Neural progenitor cell (in vitro differentiated cells): ENCODE data around the gene SHROOM1. TPM values are rescaled to one million over a fixed set of nuclear protein-coding genes. Genes with fewer than 3 reads are reported as not detected.

Experiments
- DNase-seq: peaks from one replicate; pipeline ENCODE4 v3.0.0-alpha.2; 2016; ENCODE audit warnings: low spot score
- H2AFZ ChIP-seq: fragments of 200-600 bp; sonication (generic); replicated peaks from 2 replicates; pipeline ENCODE4 v1.6.1; 2016; ENCODE audit warnings: antibody characterized with exemption
- H3F3A ChIP-seq: fragments of 200-600 bp; sonication (generic); 2 replicates; pipeline ENCODE4 v1.6.1; 2016; ENCODE audit warnings: antibody characterized with exemption, low read depth
- H3K27ac ChIP-seq: fragments of 200-600 bp; sonication (generic); 2 replicates; pipeline ENCODE4 v1.5.1; 2016; ENCODE audit warnings: mild to moderate bottlenecking
- H3K27me3 ChIP-seq: fragments of 200-600 bp; sonication (generic); 2 replicates; pipeline ENCODE4 v1.6.1; 2016; ENCODE audit warnings: mild to moderate bottlenecking, moderate library complexity
- H3K36me3 ChIP-seq: fragments of 200-600 bp; sonication (generic); 2 replicates; pipeline ENCODE4 v1.5.1; 2016
- H3K4me1 ChIP-seq: fragments of 200-600 bp; sonication (generic); 2 replicates; pipeline ENCODE4 v1.6.1; 2016; ENCODE audit warnings: mixed run types
- H3K4me2 ChIP-seq: fragments of 200-600 bp; sonication (generic); 2 replicates; pipeline ENCODE4 v1.6.1; 2016
- H3K4me3 ChIP-seq: fragments of 200-600 bp; sonication (generic); 2 replicates; pipeline ENCODE4 v1.5.1; 2016
- H3K79me2 ChIP-seq: fragments of 200-600 bp; sonication (generic); 2 replicates; pipeline ENCODE4 v1.6.1; 2016; ENCODE audit warnings: low read depth
- H3K9ac ChIP-seq: fragments of 200-600 bp; sonication (generic); 2 replicates; pipeline ENCODE4 v1.6.1; 2016
- H3K9me3 ChIP-seq: fragments of 200-600 bp; sonication (generic); 2 replicates; pipeline ENCODE4 v1.5.1; 2016; ENCODE audit warnings: low read depth
- H4K20me1 ChIP-seq: fragments of 200-600 bp; sonication (generic); 2 replicates; pipeline ENCODE4 v1.6.1; 2016; ENCODE audit warnings: low read depth
- H3K27ac Mint-ChIP-seq: 3 replicates; pipeline ENCODE4 v1.8.0; 2021; ENCODE audit warnings: mixed read lengths
- H3K27me3 Mint-ChIP-seq: 2 replicates; pipeline ENCODE4 v1.8.0; 2022; ENCODE audit warnings: low read depth, mild to moderate bottlenecking, inconsistent platforms, moderate library complexity, mixed read lengths; ENCODE audit not compliant: insufficient read depth
- H3K36me3 Mint-ChIP-seq: 3 replicates; pipeline ENCODE4 v1.8.0; 2021; ENCODE audit warnings: mixed read lengths
- H3K4me1 Mint-ChIP-seq: 3 replicates; pipeline ENCODE4 v1.8.0; 2021; ENCODE audit warnings: mixed read lengths
- H3K4me3 Mint-ChIP-seq: 3 replicates; pipeline ENCODE4 v1.8.0; 2021; ENCODE audit warnings: mild to moderate bottlenecking, moderate library complexity, mixed read lengths
- H3K9me3 Mint-ChIP-seq: 3 replicates; pipeline ENCODE4 v1.8.0; 2020; ENCODE audit warnings: mixed read lengths
- EZH2 ChIP-seq: fragments of 200-600 bp; sonication (generic); IDR thresholded peaks from 2 replicates; pipeline ENCODE4 v1.6.1; 2017; ENCODE audit warnings: antibody characterized with exemption, mild to moderate bottlenecking, moderate library complexity
- EZH2phosphoT487 ChIP-seq: fragments of 200-600 bp; sonication (generic); IDR thresholded peaks from 2 replicates; pipeline ENCODE4 v1.6.1; 2017; ENCODE audit warnings: antibody characterized with exemption
- total RNA-seq: library from RNA; depleted of rRNA; stranded (reverse); fragments of >200 nt; gene quantifications from 2 replicates; pipeline ENCODE4 v1.2.3, GENCODE V29; 2015; ENCODE audit warnings: low replicate concordance
- TF ChIP-seq, protein P1 (sequence below): fragments of 200-600 bp; sonication (generic); IDR thresholded peaks from 2 replicates; pipeline ENCODE4 v1.5.1; 2017; ENCODE audit warnings: antibody characterized with exemption, mild to moderate bottlenecking

Gene SHROOM1
- total RNA-seq, 1 donor from 2014 or later: 0.36 TPM

DNA sequence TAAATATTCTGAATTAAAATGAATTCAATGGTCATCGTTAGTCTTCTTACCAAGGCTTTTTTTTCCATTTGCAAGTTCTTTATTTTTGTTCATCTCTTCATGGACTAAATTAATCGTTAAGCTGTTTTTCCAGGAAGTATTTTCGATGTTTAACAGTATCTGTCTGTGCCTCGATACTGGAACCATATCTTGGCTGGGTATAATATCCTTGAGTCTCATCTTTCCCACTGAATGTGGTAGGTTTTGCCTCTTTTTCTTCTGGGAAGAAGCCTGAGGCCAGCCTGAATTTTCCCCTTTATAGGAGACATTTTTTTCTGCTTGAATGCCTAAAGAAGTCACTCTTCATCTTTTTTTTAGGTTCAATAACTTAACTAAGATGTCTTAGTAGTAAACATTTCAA lies 49.4 kb downstream of the SHROOM1 start:
- Mint-ChIP-seq H3K4me1 (peaks cover 6% of the 10 kb centered on the region), H3K4me3 (no peak overlapping the region), H3K27ac (no peak overlapping the region), H3K36me3 (no peaks in the 10 kb centered on the region), H3K27me3 (no peaks in the 10 kb centered on the region), H3K9me3 (no peaks in the 10 kb centered on the region)
- Histone ChIP-seq H2AFZ (no peak overlapping the region), H3K27me3 (peaks cover 61% of the 10 kb centered on the region), H3K4me1 (peaks cover 2% of the 10 kb centered on the region), H3K9me3 (no peaks in the 10 kb centered on the region), H3K4me3 (no peak overlapping the region), H4K20me1 (no peaks in the 10 kb centered on the region), H3K27ac (no peak overlapping the region), H3K9ac (no peak overlapping the region), H3K36me3 (no peaks in the 10 kb centered on the region), H3K4me2 (no peak overlapping the region), H3K79me2 (no peaks in the 10 kb centered on the region), H3F3A (peaks cover 24% of the 10 kb centered on the region)
- no peak for DNase-seq
- TF ChIP-seq, protein P1, sequence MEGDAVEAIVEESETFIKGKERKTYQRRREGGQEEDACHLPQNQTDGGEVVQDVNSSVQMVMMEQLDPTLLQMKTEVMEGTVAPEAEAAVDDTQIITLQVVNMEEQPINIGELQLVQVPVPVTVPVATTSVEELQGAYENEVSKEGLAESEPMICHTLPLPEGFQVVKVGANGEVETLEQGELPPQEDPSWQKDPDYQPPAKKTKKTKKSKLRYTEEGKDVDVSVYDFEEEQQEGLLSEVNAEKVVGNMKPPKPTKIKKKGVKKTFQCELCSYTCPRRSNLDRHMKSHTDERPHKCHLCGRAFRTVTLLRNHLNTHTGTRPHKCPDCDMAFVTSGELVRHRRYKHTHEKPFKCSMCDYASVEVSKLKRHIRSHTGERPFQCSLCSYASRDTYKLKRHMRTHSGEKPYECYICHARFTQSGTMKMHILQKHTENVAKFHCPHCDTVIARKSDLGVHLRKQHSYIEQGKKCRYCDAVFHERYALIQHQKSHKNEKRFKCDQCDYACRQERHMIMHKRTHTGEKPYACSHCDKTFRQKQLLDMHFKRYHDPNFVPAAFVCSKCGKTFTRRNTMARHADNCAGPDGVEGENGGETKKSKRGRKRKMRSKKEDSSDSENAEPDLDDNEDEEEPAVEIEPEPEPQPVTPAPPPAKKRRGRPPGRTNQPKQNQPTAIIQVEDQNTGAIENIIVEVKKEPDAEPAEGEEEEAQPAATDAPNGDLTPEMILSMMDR: no peak
- no peak for TF ChIP-seq EZH2phosphoT487

DNA sequence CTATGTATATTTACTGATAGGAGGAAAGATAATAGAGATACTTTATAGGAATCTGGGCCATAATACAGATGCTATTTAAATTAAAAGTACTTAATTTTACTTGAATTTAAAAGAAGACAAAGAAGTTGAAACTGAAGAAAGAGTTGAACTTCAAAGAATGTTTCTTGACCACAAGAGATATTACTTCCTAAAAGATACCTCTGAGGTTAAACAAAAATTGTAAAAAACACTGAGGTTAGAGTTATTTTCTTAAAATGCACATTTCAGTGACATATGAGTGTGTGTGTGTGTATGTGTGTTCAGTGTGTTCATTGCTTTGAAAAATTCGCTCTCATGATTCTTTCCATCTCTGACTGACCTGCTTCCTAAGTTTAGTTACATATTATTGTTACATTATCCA lies 49.9 kb downstream of the SHROOM1 start:
- H3K9ac ChIP-seq: no peak overlapping the region
- peaks cover 3% of the 10 kb centered on the region for H4K20me1 ChIP-seq
- no peak overlapping the region for H3K4me3 ChIP-seq
- H2AFZ ChIP-seq: no peak overlapping the region
- no peak overlapping the region for H3K4me3 Mint-ChIP-seq
- H3K36me3 ChIP-seq: no peaks in the 10 kb centered on the region
- H3K4me1 Mint-ChIP-seq: peaks cover 11% of the 10 kb centered on the region
- peaks cover 27% of the 10 kb centered on the region for H3F3A ChIP-seq
- H3K27me3 Mint-ChIP-seq: no peaks in the 10 kb centered on the region
- peaks cover under 1% of the 10 kb centered on the region for H3K79me2 ChIP-seq
- H3K4me1 ChIP-seq: peaks cover 7% of the 10 kb centered on the region
- no peak for DNase-seq
- H3K9me3 ChIP-seq: no peaks in the 10 kb centered on the region
- no peak overlapping the region for H3K4me2 ChIP-seq
- H3K36me3 Mint-ChIP-seq: no peaks in the 10 kb centered on the region
- H3K27ac ChIP-seq: no peak overlapping the region
- peaks cover 65% of the 10 kb centered on the region for H3K27me3 ChIP-seq
- no peak overlapping the region for H3K27ac Mint-ChIP-seq
- H3K9me3 Mint-ChIP-seq: no peaks in the 10 kb centered on the region
- TF ChIP-seq EZH2 (no peak), EZH2phosphoT487 (no peak)
- TF ChIP-seq, protein P1: no peak

DNA sequence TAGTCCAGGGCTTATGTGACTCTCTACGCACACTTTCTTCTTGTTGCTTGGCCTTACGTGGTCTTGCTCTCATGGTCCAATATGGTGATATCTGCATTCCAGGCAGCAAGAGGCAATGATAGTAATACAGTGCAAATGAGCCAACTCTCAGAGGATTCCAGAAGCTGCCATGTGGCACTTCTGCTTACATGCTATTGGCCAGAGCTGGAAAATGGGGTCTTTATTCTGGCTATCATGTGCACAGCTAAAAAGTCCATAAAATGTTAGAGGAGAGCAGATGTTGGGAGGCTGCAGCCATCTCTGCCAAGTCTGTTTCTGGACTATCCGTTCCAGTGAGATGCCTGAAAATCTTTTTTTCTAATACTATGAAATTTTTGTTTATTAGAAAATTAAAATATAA lies 50.5 kb downstream of the SHROOM1 start:
- TF ChIP-seq EZH2: no peak
- TF ChIP-seq, protein P1: no peak
- TF ChIP-seq EZH2phosphoT487: no peak
- no peak overlapping the region for H3K4me2 ChIP-seq
- H3K36me3 ChIP-seq: no peaks in the 10 kb centered on the region
- peaks cover 6% of the 10 kb centered on the region for H3K79me2 ChIP-seq
- H3K4me1 ChIP-seq: peaks cover 13% of the 10 kb centered on the region
- no peak overlapping the region for H3K9ac ChIP-seq
- peaks cover 29% of the 10 kb centered on the region for H3F3A ChIP-seq
- peaks cover 71% of the 10 kb centered on the region for H3K27me3 ChIP-seq
- no peaks in the 10 kb centered on the region for H3K9me3 Mint-ChIP-seq
- DNase-seq: no peak
- H3K9me3 ChIP-seq: no peaks in the 10 kb centered on the region
- no peaks in the 10 kb centered on the region for H3K27me3 Mint-ChIP-seq
- peaks cover 9% of the 10 kb centered on the region for H4K20me1 ChIP-seq
- no peak overlapping the region for H3K27ac Mint-ChIP-seq
- H3K4me3 ChIP-seq: no peak overlapping the region
- H3K27ac ChIP-seq: no peak overlapping the region
- H2AFZ ChIP-seq: no peak overlapping the region
- no peaks in the 10 kb centered on the region for H3K36me3 Mint-ChIP-seq
- no peak overlapping the region for H3K4me3 Mint-ChIP-seq
- peaks cover 17% of the 10 kb centered on the region for H3K4me1 Mint-ChIP-seq
